Measurements from ENCODE around the gene C3orf20. TPM values are rescaled to one million over a fixed set of nuclear protein-coding genes. Genes with fewer than 3 reads are reported as not detected.

Gene C3orf20
- total RNA-seq, 3 donors from 2014 or later: 0.15 to 0.16 TPM; not detected in 1

DNA sequence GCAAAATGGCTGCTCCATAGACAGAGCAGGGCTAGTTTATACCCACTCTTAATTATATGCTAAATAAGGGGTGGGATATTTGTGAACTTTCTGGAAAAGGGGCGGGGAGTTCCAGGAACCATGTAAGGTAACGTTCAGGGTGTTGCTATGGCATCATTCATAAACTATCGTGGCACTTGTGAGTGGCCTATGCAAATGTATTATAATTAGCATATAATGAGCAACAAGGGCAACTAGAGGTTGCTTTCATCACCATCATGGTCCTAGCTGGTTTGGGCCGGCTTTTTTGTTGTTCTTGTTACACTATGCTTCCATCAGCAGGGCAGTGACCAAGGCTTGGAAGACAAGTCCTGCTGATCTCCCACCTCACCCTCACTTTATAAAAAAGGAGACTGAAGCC lies 100.6 kb downstream of the C3orf20 start:
- intact Hi-C loops (cut with DNase I; ENCODE audit: low total_unique reads): no loop called here
- Histone ChIP-seq H3K4me3 (no peak overlapping the region), H3K36me3 (no peaks in the 10 kb centered on the region), H3K27me3 (no peaks in the 10 kb centered on the region), H3K9me3 (peaks cover 0 to 17% of the 10 kb centered on the region in 2 donors), H3K27ac (no peak overlapping the region), H3K4me1 (no peaks in the 10 kb centered on the region)
- TF ChIP-seq POLR2A (IDR thresholded peaks at IDR 0.05) (no peak), POLR2AphosphoS5 (IDR thresholded peaks at IDR 0.05) (no peak)
- TF ChIP-seq, protein P1, sequence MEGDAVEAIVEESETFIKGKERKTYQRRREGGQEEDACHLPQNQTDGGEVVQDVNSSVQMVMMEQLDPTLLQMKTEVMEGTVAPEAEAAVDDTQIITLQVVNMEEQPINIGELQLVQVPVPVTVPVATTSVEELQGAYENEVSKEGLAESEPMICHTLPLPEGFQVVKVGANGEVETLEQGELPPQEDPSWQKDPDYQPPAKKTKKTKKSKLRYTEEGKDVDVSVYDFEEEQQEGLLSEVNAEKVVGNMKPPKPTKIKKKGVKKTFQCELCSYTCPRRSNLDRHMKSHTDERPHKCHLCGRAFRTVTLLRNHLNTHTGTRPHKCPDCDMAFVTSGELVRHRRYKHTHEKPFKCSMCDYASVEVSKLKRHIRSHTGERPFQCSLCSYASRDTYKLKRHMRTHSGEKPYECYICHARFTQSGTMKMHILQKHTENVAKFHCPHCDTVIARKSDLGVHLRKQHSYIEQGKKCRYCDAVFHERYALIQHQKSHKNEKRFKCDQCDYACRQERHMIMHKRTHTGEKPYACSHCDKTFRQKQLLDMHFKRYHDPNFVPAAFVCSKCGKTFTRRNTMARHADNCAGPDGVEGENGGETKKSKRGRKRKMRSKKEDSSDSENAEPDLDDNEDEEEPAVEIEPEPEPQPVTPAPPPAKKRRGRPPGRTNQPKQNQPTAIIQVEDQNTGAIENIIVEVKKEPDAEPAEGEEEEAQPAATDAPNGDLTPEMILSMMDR (IDR thresholded peaks at IDR 0.05): no peak
- no peak for DNase-seq (ENCODE audit: low spot score in 2 of 2)

GRCh38 chr3:14779069-14779685 lies 104.2 kb downstream of the C3orf20 start:
- no peak overlapping the region for H3K27ac ChIP-seq
- TF ChIP-seq POLR2AphosphoS5 (IDR thresholded peaks at IDR 0.05) (no peak), POLR2A (IDR thresholded peaks at IDR 0.05) (no peak)
- TF ChIP-seq, protein P1 (IDR thresholded peaks at IDR 0.05): no peak
- intact Hi-C loops (cut with DNase I; ENCODE audit: low total_unique reads): no loop called here
- H3K9me3 ChIP-seq: peaks cover 0 to 17% of the 10 kb centered on the region in 2 donors
- no peaks in the 10 kb centered on the region for H3K4me1 ChIP-seq
- H3K36me3 ChIP-seq: no peaks in the 10 kb centered on the region
- H3K27me3 ChIP-seq: no peaks in the 10 kb centered on the region
- H3K4me3 ChIP-seq: no peak overlapping the region
- no peak for DNase-seq (ENCODE audit: low spot score in 2 of 2)

DNA sequence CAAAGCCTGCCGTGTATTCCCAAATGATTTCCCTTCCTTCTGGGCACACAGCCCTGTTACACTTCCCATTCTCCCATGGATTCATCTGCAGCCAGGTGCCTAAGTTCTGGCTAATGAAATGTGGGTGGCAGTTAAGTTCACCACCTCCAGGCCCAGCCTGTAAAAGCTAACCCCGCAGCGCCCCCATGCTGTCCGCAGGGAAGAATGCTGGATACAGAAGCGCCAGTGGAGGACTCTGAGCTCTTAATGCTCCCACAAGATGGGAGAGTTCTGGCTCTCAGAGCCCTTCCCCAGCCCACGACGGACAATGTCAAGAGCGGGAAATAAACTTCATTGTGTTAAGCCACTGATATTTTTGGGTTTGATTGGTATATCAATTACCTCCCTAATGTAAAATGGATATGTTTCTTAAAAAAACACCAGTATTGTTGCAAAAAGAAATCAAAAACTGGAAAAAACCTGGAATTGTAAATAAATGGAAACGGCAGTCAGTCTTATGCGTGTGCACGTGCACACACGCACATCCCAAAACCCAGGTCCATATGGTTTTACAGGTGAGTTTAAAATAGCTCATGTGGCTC lies 106.1 kb downstream of the C3orf20 start:
- Histone ChIP-seq H3K4me3 (no peak overlapping the region), H3K9me3 (peaks cover 0 to 17% of the 10 kb centered on the region in 2 donors), H3K27me3 (no peaks in the 10 kb centered on the region), H3K27ac (no peak overlapping the region), H3K4me1 (no peaks in the 10 kb centered on the region), H3K36me3 (no peaks in the 10 kb centered on the region)
- intact Hi-C loops (cut with DNase I; ENCODE audit: low total_unique reads): no loop called here
- DNase-seq (ENCODE audit: low spot score in 2 of 2): no peak
- TF ChIP-seq, protein P1 (IDR thresholded peaks at IDR 0.05): peak in 1 of 3 donors; percentile 26
- TF ChIP-seq POLR2A (IDR thresholded peaks at IDR 0.05) (no peak), POLR2AphosphoS5 (IDR thresholded peaks at IDR 0.05) (no peak)

- Histone ChIP-seq H3K36me3 (no peaks in the 10 kb centered on the region), H3K27me3 (no peaks in the 10 kb centered on the region), H3K4me3 (no peak overlapping the region), H3K9me3 (peaks cover 0 to 13% of the 10 kb centered on the region in 2 donors), H3K4me1 (no peaks in the 10 kb centered on the region), H3K27ac (no peak overlapping the region)
- intact Hi-C loops (cut with DNase I; ENCODE audit: low total_unique reads): no loop called here
- TF ChIP-seq POLR2AphosphoS5 (IDR thresholded peaks at IDR 0.05) (no peak), POLR2A (IDR thresholded peaks at IDR 0.05) (no peak)
- TF ChIP-seq, protein P1 (IDR thresholded peaks at IDR 0.05): no peak
- DNase-seq (ENCODE audit: low spot score in 2 of 2): no peak
Measured at GRCh38 chr3:14783480-14784086, 108.6 kb downstream of the C3orf20 start.

GRCh38 chr3:14784087-14784681 lies 109.2 kb downstream of the C3orf20 start:
- Histone ChIP-seq H3K36me3 (no peaks in the 10 kb centered on the region), H3K27me3 (no peaks in the 10 kb centered on the region), H3K4me1 (no peaks in the 10 kb centered on the region), H3K27ac (peak overlapping the region in 1 of 2 donors; percentile 10), H3K4me3 (no peak overlapping the region), H3K9me3 (peaks cover 0 to 7% of the 10 kb centered on the region in 2 donors)
- intact Hi-C loops (cut with DNase I; ENCODE audit: low total_unique reads): no loop called here
- DNase-seq (ENCODE audit: low spot score in 2 of 2): no peak
- TF ChIP-seq POLR2A (IDR thresholded peaks at IDR 0.05) (no peak), POLR2AphosphoS5 (IDR thresholded peaks at IDR 0.05) (no peak)
- TF ChIP-seq, protein P1 (IDR thresholded peaks at IDR 0.05): no peak
